Mucosa of rectum (tissue), 2 donors: ENCODE measurements around the gene TMTC2.

ENCODE experiments used
- H3K27ac ChIP-seq, 2 donors: one replicate each; pipeline ENCODE4 v1.7.0; 2013; ENCODE audit warnings: inconsistent platforms in 2 of 2, low read depth in 2 of 2, low read length in 2 of 2
- H3K27me3 ChIP-seq, 2 donors: one replicate each; pipeline ENCODE4 v1.7.0; 2013; ENCODE audit warnings: low read length in 2 of 2; ENCODE audit not compliant: control insufficient read depth in 2 of 2, insufficient read depth in 2 of 2
- H3K36me3 ChIP-seq, 2 donors: one replicate each; pipeline ENCODE4 v1.7.0; 2013; ENCODE audit warnings: low read length in 2 of 2; ENCODE audit not compliant: control insufficient read depth in 2 of 2, insufficient read depth in 2 of 2
- H3K4me1 ChIP-seq, 2 donors: one replicate each; pipeline ENCODE4 v1.7.0; 2013; ENCODE audit warnings: low read length in 2 of 2, mild to moderate bottlenecking in 1 of 2; ENCODE audit not compliant: control insufficient read depth in 2 of 2, insufficient read depth in 2 of 2
- H3K4me3 ChIP-seq, 2 donors: one replicate each; pipeline ENCODE4 v1.7.0; 2013; ENCODE audit warnings: low read length in 2 of 2
- H3K9ac ChIP-seq, 2 donors: one replicate each; pipeline ENCODE4 v1.7.0; 2013; ENCODE audit warnings: low read length in 2 of 2, low read depth in 1 of 2, mild to moderate bottlenecking in 1 of 2
- H3K9me3 ChIP-seq, 2 donors: one replicate each; pipeline ENCODE4 v1.7.0; 2013; ENCODE audit warnings: low read length in 2 of 2; ENCODE audit not compliant: control insufficient read depth in 2 of 2
- donor health status: healthy.
- donor health status: Normal muscosa, but diverticular disease.

TMTC2 gene

GRCh38 chr12:82931349-82932116 lies 244.8 kb downstream of the TMTC2 start:
- no peaks in the 10 kb centered on the region for H3K36me3 ChIP-seq
- H3K9me3 ChIP-seq, result no peaks in the 10 kb centered on the region
- no peak overlapping the region for H3K4me3 ChIP-seq
- no peak overlapping the region for H3K27ac ChIP-seq
- no peak overlapping the region for H3K9ac ChIP-seq
- H3K27me3 ChIP-seq, result no peaks in the 10 kb centered on the region
- no peaks in the 10 kb centered on the region for H3K4me1 ChIP-seq

GRCh38 chr12:82937151-82937550 lies 250.4 kb downstream of the TMTC2 start:
- H3K9ac ChIP-seq, result no peak overlapping the region
- H3K27ac ChIP-seq, result no peak overlapping the region
- H3K4me3 ChIP-seq, result no peak overlapping the region
- H3K36me3 ChIP-seq, result no peaks in the 10 kb centered on the region
- H3K9me3 ChIP-seq, result no peaks in the 10 kb centered on the region
- H3K27me3 ChIP-seq, result no peaks in the 10 kb centered on the region
- no peaks in the 10 kb centered on the region for H3K4me1 ChIP-seq

DNA sequence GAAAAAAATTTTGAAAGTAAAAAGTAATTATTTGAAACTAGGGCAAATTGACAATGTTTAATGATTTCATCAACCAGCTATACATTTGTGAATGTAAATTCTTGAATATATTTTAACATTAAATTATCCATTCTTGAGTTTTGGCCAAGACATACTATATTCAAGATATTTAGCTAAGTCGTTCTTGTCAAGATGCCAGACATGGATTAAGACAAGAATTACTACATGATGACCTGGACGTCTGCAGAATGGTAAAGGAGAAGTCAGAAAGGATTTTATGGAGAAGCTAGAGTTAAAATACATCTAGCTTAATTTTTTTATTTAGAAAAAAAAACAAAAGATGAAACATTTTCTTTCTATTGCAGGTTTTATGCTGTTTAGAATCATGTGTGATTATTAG lies 255.8 kb downstream of the TMTC2 start:
- Histone ChIP-seq H3K36me3 (no peaks in the 10 kb centered on the region), H3K4me1 (no peaks in the 10 kb centered on the region), H3K9ac (no peak overlapping the region), H3K4me3 (no peak overlapping the region), H3K9me3 (no peaks in the 10 kb centered on the region), H3K27ac (no peak overlapping the region), H3K27me3 (no peaks in the 10 kb centered on the region)

- Histone ChIP-seq H3K36me3 (no peaks in the 10 kb centered on the region), H3K4me1 (no peaks in the 10 kb centered on the region), H3K9ac (no peak overlapping the region), H3K27ac (no peak overlapping the region), H3K27me3 (no peaks in the 10 kb centered on the region), H3K4me3 (no peak overlapping the region), H3K9me3 (no peaks in the 10 kb centered on the region)
Observed at GRCh38 chr12:82942991-82943401, 256.3 kb downstream of the TMTC2 start.

DNA sequence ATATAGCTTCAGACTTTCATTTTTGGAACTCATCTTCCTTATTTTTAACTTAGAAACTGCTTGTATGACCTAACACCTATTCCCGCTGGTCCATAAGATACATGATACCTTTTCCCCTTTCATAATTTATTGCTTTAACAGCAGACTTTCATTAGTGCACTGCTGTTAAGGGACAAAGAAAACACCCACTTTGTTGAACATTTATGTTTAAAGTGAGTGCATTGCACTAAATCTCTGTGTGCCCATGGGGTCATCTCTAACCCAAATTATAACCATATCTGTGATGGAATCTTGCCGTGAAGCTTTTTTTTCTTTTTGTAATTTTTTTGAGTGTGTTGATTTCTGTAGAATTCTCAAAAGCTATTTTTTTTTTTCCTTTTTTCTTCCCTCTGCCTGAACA lies 261.8 kb downstream of the TMTC2 start:
- H3K4me1 ChIP-seq, result no peaks in the 10 kb centered on the region
- H3K9me3 ChIP-seq, result no peaks in the 10 kb centered on the region
- no peaks in the 10 kb centered on the region for H3K36me3 ChIP-seq
- H3K4me3 ChIP-seq, result no peak overlapping the region
- no peak overlapping the region for H3K27ac ChIP-seq
- no peak overlapping the region for H3K9ac ChIP-seq
- no peaks in the 10 kb centered on the region for H3K27me3 ChIP-seq

GRCh38 chr12:82950356-82950755 lies 263.6 kb downstream of the TMTC2 start:
- Histone ChIP-seq H3K4me3 (no peak overlapping the region), H3K27ac (no peak overlapping the region), H3K4me1 (no peaks in the 10 kb centered on the region), H3K36me3 (no peaks in the 10 kb centered on the region), H3K27me3 (no peaks in the 10 kb centered on the region), H3K9ac (no peak overlapping the region), H3K9me3 (no peaks in the 10 kb centered on the region)

GRCh38 chr12:82952946-82953345 lies 266.2 kb downstream of the TMTC2 start:
- Histone ChIP-seq H3K4me3 (no peak overlapping the region), H3K9me3 (no peaks in the 10 kb centered on the region), H3K4me1 (no peaks in the 10 kb centered on the region), H3K27me3 (no peaks in the 10 kb centered on the region), H3K27ac (no peak overlapping the region), H3K36me3 (no peaks in the 10 kb centered on the region), H3K9ac (no peak overlapping the region)

DNA sequence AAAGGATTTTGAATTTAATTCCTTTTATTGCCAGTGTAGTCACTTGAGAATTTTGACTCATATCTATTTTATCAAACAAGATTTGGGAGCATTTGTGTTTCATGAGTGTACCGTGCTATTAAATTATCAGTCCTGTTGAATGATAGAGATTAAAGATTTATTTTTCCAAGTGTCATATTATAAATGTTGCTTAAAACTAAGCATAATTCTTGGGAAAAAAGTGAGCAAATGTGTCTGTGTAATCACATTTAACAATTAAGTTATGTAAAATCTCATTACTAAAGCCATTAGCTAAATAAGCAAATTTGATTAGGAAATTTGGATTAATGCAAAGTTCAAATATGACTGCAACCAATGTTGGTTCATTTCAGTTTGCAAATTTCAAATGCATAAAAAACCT lies 266.7 kb downstream of the TMTC2 start:
- Histone ChIP-seq H3K4me1 (no peaks in the 10 kb centered on the region), H3K27ac (no peak overlapping the region), H3K36me3 (no peaks in the 10 kb centered on the region), H3K9me3 (no peaks in the 10 kb centered on the region), H3K4me3 (no peak overlapping the region), H3K9ac (no peak overlapping the region), H3K27me3 (no peaks in the 10 kb centered on the region)

- Histone ChIP-seq H3K36me3 (no peaks in the 10 kb centered on the region), H3K27me3 (no peaks in the 10 kb centered on the region), H3K9me3 (no peaks in the 10 kb centered on the region), H3K9ac (no peak overlapping the region), H3K4me3 (no peak overlapping the region), H3K27ac (no peak overlapping the region), H3K4me1 (no peaks in the 10 kb centered on the region)
Observed at GRCh38 chr12:82954064-82954463, 267.4 kb downstream of the TMTC2 start.

- H3K27ac ChIP-seq, result no peak overlapping the region
- no peaks in the 10 kb centered on the region for H3K4me1 ChIP-seq
- H3K9ac ChIP-seq, result no peak overlapping the region
- no peaks in the 10 kb centered on the region for H3K9me3 ChIP-seq
- no peaks in the 10 kb centered on the region for H3K36me3 ChIP-seq
- H3K27me3 ChIP-seq, result no peaks in the 10 kb centered on the region
- no peak overlapping the region for H3K4me3 ChIP-seq
Observed at GRCh38 chr12:82954572-82954971, 267.9 kb downstream of the TMTC2 start.
